NCI-H82 (cell line): ENCODE measurements around the gene MAP4K4.
"Not testable (repeated sequence)": the region's sequence is repeated elsewhere in the genome, so short reads cannot be mapped to it uniquely, and the experiment has no call there.

Experiments
- DNase-seq: peaks from one replicate; lab custom pipeline; 2025; lab: John Stamatoyannopoulos, UW

Gene MAP4K4

DNA sequence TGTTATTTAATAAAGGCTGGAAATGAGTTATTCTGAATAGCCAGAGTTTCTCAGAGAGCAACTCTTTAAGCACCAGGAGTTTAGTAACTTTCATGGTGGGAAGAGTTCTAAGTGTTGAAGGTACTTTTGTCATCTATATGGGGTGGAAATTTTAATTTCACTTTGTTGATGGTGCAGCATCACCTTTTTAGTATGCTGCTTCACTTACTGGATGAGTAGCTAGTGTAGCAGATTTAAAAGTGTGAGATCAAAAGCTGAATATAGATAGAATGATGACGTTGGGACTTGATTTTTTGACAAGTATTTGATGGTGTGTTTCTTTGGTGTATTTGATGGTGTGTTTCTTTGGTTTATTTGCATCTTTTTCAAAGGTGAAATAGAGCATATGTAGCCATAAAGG is 47.3 kb downstream of the MAP4K4 start:
- no peak for DNase-seq

DNA sequence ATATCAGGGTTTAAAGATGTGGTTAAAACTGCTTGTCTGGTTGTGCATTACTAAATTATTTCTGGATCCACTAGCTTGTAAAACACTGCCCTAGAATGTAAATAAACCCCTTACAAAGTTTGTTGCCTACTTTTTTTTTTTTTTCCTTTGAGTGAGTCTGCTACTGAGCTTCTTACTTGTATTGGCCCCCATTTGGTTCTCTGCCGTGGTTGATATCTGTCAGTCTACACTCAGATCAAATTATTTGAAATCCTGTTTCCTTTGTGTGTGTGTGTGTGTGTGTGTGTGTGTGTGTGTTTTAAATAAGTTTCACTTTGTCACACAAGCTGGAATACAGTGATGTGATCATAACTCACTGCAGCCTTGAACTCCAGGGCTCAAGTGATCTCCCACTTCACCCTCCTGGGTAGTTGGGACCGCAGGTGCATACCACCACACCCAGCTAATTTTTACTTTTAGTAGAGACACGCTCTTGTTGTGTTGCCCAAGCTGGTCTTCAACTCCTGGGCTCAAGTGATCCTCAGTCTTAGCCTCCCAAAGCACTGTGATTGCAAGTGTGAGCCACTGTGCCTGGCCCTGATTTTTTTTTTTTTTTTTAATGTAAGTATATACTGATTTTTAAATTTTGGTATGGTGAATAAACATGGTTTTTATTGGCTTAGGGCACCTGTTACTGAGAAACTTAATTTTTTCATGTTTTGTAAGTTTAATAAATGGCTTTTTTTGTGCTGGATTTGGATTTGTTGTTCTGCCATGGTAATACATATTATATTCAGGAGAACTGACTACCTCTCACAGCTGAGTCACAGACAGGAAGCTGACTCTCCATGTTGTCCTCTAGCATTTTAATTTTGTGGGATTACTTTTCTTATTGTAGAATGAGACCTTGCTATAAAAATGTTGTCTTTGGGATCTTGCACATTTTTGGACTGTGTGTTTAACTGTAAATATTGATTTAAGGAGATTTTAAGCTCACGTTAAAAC is 48.5 kb downstream of the MAP4K4 start:
- no peak for DNase-seq

DNA sequence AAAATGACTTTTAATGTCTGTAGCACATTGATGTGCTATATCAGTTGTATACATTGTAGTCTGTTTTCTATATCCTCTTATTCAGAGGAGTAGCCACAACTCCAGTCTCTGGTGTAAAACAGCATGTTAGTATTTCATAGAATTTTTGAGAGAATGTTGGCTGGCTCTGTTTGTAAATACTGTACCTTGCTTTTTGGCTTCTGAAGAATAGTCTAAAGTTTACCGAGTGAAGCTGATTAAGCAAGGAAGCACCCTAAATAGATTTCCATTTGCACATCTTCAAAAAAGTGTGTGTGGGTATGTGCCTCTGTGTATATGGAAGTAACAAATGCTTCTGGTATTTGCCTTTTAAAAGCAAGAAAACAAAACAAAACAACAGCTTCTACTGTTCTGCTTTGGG is 50.5 kb downstream of the MAP4K4 start:
- DNase-seq = no peak

DNA sequence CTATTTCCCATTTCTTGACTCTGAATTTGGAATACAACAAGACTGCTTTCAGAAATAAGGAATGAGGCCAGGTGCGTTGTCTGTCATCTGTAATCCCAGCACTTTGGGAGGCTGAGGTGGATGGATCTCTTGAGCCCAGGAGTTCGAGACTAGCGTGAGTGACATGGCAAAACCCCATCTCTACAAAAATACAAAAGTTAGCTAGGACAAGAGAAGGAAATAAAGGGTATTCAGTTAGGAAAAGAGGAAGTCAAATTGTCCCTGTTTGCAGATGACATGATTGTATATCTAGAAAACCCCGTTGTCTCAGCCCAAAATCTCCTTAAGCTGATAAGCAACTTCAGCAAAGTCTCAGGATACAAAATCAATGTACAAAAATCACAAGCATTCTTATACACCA is 51.0 kb downstream of the MAP4K4 start:
- not testable (repeated sequence) for DNase-seq

DNA sequence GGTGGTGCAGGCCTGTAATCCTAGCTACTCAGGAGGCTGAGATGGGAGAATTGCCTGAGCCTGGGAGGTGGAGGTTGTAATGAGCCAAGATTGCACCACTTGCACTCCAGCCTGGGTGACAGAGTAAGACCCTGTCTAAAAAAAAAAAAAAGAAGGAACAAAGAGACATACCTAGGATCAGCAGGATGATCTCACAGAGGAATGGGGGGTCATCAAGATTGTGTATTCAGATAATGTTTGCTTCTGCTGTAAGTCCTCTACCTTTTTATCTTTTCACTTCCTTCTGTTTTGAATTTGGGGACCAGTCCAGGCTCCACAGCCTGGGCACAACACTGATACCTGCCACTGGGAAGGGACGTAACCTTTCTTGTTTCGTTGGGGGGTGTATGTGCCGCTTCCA is 53.2 kb downstream of the MAP4K4 start:
- DNase-seq = no peak

DNA sequence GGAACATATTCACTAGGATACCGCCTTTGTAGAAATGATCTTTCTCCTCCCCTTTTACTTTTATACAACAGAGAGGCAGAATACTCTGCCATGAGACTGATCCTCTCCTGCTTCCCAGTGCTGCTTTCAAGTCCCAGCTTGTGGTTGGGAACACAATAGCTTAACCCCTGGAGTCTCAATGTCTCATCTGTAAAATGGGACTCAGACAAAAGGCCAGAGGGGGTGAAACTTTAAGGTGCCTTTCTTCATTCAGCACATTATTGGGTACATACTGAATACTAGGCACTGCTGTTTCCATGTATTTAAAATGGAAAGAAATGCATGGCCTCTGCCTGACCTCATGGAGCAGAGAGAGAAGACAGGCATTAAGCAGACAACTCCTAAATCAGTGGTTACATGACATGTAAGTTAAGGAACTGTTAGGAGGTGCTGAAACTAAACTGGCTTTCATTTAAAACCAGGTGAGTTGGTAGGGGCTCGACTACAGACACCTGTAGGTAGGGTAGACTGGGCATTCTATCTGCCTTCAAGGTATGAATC is 53.8 kb downstream of the MAP4K4 start:
- no peak for DNase-seq

DNA sequence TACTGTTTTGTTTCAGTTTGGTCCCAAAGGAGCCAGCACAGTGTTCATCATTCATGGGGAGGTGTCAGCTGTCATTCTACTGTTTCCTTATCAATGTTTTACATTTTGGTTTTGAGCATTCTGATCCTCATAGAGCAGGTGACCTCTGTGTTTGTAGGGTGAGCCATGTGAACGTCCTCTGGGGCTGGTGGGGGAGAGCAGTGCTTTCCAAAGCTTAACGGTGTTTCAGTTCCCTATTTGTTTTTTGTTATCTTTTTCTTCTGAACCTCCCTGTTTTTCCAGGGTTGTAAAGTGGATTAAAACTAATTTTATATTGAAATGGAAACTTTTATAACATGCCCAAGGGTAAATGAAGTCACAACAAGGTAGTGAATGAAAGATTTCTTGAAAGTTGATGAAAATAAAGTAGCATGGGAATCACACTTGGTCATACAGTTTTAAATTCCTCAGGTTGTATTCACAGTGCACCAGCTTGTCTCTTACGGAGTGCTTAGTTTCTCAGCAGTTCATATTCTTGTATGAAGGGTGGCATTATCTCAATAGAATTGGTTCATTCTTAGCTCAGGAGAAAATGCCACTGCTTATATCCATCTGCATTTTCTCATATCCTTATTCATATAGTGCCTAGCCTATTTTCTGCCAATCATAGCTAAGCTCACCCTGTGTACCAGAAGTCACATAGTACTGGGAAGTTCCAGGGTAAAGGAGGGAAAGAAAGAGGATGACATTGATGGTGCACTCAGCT is 54.5 kb downstream of the MAP4K4 start:
- no peak for DNase-seq

DNA sequence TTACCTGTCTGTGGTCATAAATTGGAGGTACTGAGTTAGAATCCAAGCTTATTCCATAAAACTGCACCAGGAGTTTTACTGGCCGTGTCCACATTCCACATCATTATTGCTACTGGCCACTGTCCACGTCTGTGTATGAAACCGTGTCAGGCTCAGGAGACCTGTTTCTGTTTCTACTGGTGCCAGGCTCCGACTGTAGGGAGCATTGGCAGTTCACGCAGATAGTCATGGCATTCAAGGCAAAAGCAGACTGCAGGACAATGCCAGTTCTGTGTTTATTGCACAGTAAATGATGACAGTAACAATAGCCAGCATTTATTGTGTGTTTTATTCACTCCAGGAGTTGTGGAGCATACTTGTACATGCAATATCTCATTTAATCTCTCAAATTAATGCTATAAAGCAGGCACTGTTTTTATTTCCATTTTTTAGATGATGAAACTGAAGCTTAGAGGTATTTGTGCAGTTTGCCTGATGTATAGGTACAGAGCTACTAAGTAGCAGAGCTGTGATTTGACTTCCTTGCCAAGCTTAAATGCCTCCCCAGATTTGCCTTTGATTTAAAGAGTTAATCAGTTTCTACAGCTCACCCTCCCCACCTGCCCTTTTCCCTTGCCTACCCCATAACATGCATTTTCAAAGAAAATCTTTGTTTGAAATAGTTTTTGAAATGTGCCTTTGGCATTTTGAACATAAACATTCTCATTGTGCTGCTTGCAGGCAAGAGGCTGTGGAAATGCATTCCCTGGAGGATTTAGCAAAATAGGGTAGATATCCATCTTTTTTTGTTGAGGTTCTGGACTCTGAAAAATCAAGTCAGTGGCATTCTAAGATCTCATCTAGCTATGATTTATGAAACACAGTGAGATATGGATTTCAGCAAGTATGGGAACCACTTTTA is 55.5 kb downstream of the MAP4K4 start:
- no peak for DNase-seq

DNA sequence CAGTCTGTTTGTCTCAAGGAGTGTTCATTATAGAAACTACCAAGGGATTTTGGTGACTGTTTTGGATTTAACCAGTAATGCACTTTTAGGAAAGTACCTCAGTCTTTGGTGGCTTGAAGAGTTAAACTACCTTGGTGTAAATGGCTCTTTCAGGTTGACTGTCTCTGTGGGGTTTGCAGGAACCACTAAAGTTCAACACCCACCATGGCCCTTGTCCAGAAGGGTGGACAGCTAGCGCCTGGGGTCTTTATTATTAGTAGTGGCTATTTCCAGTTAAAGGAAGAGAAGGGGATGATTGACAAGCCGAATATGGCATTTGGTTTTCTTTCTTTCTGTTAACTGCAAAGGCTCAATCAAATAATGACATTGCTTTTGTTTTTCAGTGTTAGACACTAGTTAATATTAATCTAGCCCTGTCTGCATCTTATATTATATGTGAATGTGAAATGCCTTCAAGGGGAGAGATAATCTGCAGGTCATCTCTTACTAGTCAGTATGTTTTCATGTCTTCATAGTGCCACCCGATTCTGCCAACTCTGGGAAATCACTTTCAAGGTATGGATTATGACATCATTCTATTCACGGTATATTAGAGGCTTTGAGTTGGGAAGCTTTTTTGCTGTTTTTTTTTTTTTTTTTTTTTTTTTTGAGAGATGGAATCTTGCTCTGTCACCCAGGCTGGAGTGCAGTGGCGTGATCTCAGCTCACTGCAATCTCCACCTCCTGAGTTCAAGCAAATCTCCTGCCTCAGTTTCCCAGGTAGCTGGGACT is 56.4 kb downstream of the MAP4K4 start:
- DNase-seq = no peak

DNA sequence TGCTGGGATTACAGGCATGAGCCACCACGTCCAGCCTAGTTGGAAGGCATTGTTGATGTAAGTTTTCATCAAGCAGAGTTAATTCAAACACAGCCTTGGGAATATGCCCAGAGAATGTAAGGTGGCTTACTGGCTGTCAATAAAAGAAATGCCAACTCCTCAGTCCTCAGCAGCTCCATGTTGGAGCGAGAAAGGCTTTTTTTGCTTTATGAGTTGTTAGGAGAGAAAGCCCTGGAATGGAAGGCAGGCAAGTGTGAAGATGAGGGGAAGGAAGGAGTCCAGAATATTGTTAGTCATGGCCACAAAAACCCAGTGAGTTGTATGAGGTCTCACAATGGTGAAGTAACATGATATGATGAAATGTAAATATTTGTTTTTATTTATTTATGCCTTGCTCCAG is 57.1 kb downstream of the MAP4K4 start:
- no peak for DNase-seq

DNA sequence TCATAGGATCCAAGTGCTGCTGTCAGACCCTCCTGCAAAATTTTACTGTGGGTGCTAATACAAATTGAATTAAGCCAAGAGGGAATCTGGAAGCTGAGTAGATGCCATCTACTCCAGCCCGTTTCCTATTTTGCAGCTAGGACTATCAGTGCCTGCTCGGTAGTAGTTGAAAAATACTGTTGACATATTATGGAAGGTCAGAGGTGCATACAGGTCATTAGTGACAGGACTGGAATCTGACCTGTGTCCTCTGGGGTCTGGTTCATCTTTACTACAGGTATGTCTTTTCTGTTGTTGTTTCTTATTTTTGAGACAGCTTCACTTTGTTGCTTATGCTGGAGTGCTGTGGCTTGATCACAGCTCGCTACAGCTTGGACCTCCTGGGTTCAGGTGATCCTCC is 58.8 kb downstream of the MAP4K4 start:
- no peak for DNase-seq

DNA sequence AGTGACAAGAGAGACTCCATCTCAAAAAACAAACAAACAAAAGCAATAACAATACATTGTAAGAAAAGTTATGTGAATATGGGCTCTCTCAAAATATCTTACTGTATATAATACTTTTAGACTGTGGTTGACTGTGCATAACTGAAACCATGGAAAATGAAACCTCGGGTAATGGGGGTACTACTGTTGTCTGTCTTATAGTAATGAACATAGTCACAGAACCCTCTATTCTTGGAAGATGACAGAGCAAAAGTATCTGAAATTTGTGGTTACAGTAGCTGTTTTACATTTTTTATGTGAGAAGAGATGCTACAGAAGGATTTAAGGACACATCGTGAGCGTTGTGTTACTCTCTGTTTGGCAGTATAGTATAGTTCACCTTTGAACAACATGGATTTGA is 60.5 kb downstream of the MAP4K4 start:
- DNase-seq = no peak

DNA sequence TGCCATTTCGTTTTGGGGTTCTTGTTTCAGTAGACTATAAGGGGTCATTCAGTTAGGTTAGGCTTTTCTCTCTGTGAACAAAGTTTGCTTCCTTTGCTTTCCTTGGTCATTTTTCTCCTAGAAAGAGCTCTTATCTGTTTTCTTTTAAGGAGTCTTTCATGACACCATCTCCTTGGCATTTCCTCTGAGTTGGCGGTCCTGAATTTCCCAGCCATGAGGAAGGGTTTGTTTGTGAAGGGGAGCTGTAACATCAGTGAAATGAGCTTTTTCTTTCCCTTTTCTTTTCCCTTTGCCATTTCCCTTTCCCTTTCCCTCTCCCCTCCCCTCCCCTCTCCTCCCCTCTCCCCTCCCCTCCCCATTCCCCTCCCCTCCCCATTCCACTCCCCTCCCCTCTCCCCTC is 61.7 kb downstream of the MAP4K4 start:
- no peak for DNase-seq

DNA sequence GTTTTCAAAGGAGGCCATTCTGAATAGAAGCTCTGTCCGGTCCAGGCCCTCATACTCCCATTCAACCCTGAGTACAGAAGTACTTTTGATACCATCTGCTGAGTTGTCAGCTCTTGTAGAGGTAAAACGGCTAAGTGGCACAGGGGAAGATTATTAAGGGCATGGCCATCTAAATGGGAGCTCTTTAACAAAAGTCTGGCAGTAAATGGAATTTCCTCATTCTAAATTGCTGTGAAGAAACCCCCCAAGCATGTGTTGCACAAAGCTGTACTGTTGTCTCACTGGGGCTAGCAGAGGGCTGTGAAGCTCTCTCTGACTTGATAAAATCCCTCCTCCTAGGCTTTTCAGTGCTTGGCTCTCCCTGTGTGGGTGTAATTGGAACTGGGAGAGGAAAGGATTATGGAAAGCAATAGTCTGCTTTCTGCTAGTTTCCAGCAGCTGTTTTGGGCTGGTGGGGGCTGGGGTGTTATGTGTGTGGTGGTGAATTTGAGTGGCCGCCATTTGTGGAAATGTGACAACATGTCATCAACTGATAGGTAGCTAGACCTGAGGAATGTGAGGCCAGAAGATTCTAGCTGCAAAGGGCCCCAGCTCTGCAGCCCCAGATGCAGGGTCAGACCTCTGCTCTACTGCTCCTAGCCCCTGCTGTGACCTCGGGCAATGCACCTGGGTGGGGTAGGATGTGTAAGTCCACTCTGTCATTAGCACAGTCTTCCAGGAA is 65.1 kb downstream of the MAP4K4 start:
- peak; percentile 81 for DNase-seq

DNA sequence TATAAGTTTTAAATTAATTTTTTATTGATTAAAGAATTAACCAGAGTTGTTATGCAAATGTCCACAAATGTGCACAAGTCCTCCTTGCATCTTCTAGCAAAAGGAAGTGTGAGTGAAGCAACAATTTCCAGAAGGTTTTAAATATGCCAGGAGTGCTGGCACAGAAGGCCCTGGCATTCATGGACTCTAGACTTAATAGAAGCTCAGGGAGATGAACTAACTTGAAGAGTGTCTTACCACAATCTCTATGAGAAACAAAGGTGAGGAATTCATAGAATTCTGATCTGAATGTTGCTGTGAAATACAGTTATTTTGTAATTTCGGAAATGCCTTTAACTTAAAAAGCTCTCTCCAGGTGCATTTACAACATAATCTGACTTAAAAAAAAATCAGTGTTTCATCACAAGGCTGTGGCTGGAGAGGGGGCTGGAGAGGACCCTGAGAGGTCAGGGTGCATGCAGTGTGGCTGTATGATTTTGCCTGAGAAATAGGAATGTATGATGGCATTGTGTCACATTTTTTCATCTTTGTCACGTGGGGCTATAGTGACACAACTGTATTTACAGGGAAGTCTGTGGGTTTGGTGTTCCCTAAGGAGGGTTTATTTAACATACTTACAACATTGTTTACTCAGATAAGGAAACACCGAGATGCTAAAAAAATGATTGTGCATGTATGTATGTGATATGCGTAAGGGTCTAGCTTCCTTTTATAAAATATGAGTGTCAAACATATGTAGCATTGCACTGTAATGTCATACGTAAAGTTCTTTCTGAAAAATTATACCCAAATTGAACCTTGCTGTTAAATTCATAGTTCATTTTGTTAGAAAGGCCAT is 66.2 kb downstream of the MAP4K4 start:
- no peak for DNase-seq

DNA sequence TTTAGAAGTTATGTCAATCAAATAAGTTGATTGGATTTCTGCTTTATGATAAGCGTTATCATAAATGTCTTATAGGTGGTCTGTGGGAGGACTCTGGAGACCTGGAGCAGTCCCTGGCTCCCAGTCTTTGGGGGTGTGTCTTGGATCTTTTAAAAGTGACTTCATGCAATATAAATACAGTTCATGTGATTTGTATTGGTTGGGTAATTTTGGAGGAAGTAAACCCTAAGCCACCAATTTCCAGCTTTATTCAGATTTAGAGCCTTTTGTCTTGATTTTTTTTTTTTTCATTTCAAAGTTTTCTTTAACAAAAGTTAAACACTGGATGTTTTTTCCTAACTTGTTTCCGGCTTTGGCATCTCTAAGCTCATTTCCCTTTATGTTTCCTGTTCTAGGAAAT is 68.8 kb downstream of the MAP4K4 start:
- DNase-seq = no peak

DNA sequence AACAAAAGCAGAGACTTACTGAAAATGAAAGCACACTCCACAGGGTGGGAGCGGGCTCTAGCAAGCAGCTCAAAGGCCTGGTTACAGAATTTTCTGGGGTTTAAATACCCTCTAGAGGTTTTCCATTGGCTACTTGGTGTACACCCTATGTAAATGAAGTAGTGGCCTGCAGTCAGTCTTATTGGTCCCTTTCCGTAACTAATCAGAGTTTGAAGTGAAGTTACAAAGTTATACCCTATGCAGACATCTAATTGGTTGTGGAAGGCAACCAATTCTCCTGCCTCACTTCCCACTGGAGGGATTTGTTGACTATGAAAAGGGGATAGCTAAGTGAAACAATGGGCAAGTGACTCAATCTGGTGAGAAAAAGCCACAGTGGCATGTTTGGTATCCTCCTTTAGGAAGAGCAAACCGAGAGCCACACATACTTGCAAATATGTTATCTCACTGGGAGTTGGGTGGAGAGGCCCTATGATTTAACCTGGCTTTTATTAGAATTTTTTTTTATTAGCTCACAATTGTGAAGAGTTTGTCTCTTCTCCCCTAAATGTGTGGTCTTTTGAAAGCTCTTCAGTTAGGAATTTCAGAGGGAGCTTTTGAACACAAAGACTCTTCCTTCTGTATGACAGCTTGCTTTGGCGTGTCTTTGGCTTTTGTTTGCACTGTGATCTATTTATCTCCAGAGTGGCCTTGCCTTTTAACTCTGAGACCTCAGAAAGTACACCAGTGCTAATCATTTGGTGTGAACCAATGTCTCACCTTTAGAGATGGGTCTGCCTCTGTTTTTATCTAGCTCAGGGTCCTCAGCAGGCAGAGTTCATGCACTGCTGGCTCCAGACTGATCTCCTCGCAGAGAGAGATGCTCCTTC is 69.6 kb downstream of the MAP4K4 start:
- DNase-seq = no peak

DNA sequence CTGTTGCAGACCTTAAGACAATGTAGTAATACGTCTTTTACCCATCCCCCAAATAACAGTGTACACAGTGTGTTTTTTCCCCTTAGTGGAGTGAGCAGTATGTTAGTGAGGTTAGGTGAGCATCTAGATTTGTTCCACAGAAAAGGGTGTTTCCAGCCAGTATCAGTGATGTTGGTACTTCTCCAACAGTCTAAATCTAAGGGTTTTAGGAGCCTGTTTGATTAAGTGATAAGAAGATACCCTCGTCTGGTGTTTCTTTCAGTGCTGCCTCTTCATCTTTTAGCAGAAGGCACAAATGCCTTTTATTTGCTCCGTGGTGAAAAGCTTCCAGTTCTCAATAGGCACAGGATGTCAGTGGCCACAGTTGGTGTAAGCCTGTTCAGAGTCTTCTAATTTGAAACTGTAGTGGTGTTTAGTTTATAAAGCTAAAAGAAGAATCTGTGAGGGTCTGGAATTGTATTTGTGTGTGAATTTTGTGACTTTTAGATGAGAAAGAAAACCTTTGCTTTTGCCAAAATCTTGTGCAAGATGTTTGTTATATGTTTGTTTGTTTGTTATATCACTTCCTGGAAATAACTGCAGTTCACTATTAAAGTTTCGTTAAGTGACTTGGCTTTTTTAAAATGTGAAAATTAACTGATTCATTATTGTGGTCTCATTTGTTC is 71.2 kb downstream of the MAP4K4 start:
- DNase-seq = no peak
